Smooth muscle cell (in vitro differentiated cells): ENCODE measurements around the gene FAF1. TPM values are rescaled to one million over a fixed set of nuclear protein-coding genes. Genes with fewer than 3 reads are reported as not detected.

ENCODE experiments used
- DNase-seq: peaks from one replicate; lab custom pipeline; 2025; ENCODE audit not compliant: unreplicated experiment; lab: John Stamatoyannopoulos, UW
- H2AFZ ChIP-seq: fragments of 200-600 bp; sonication (generic); 2 replicates; pipeline ENCODE4 v1.6.0; 2016; ENCODE audit warnings: antibody characterized with exemption, low read depth, mild to moderate bottlenecking
- H3F3A ChIP-seq: fragments of 200-600 bp; sonication (generic); 2 replicates; pipeline ENCODE4 v1.6.0; 2017; ENCODE audit warnings: antibody characterized with exemption, low read depth
- H3K27ac ChIP-seq: fragments of 200-600 bp; sonication (generic); 2 replicates; pipeline ENCODE4 v1.5.1; 2016; ENCODE audit warnings: low read depth, mild to moderate bottlenecking
- H3K27me3 ChIP-seq: fragments of 200-600 bp; sonication (generic); 2 replicates; pipeline ENCODE4 v1.6.1; 2016; ENCODE audit warnings: low read depth, mild to moderate bottlenecking
- H3K36me3 ChIP-seq: fragments of 200-600 bp; sonication (generic); 2 replicates; pipeline ENCODE4 v1.5.1; 2016; ENCODE audit warnings: low read depth
- H3K4me1 ChIP-seq: fragments of 200-600 bp; sonication (generic); 2 replicates; pipeline ENCODE4 v1.5.1; 2016; ENCODE audit warnings: low read depth
- H3K4me2 ChIP-seq: fragments of 200-600 bp; sonication (generic); 2 replicates; pipeline ENCODE4 v1.6.0; 2016; ENCODE audit warnings: mild to moderate bottlenecking
- H3K4me3 ChIP-seq: fragments of 200-600 bp; sonication (generic); 2 replicates; pipeline ENCODE4 v1.5.1; 2016; ENCODE audit warnings: mild to moderate bottlenecking
- H3K79me2 ChIP-seq: fragments of 200-600 bp; sonication (generic); 2 replicates; pipeline ENCODE4 v1.6.0; 2016; ENCODE audit warnings: low read depth, mild to moderate bottlenecking
- H3K9ac ChIP-seq: fragments of 200-600 bp; sonication (generic); 2 replicates; pipeline ENCODE4 v1.6.0; 2016; ENCODE audit warnings: low read depth
- H3K9me3 ChIP-seq: fragments of 200-600 bp; sonication (generic); replicated peaks from 2 replicates; pipeline ENCODE4 v1.5.1; 2016; ENCODE audit warnings: low read depth
- H4K20me1 ChIP-seq: fragments of 200-600 bp; sonication (generic); 2 replicates; pipeline ENCODE4 v1.6.0; 2016; ENCODE audit warnings: low read depth
- WGBS: methylation state at CpG from one replicate; pipeline ENCODE4 v1.1.7; 2016; ENCODE audit warnings: low lambda C conversion rate; 5-methylcytosine and 5-hydroxymethylcytosine counted together
- polyA plus RNA-seq: library from polyadenylated mRNA; unstranded; fragments of >200 nt; fragmentation: Nextera tagmentation; extraction: Ambion mirVana; gene quantifications from 2 replicates; pipeline ENCODE4 v1.2.1, GENCODE V29; 2016
- total RNA-seq: library from RNA; depleted of rRNA; stranded (reverse); fragments of >200 nt; gene quantifications from 2 replicates; pipeline ENCODE4 v1.2.3, GENCODE V29; 2014
- TF ChIP-seq, protein P1 (sequence below): fragments of 200-600 bp; sonication (generic); IDR thresholded peaks from 2 replicates; pipeline ENCODE4 v1.5.1; 2017; ENCODE audit warnings: borderline replicate concordance, mild to moderate bottlenecking, antibody characterized with exemption; ENCODE audit not compliant: insufficient read depth, poor library complexity, severe bottlenecking

The FAF1 gene
- total and polyA plus RNA-seq, 2 experiments from 2014 or later: 51.5 to 51.6 TPM

DNA sequence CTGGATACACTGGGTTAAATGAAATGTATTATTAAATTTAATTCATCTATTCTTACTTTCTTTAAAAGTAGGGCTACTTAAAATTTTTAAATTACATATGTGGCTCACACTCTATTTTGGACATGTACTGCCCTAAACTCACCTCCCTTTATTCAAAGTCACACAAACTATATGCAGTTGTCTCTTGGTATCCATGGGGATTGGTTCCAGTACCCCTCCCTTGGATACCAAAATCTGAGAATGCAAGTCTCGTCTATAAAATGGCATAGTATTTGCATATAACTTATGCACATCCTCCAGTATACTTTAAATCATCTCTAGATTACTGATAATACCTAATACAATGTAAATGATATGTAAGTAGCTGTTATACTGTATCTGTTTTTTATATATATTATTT is 57.6 kb downstream of the FAF1 start:
- Histone ChIP-seq H3K79me2 (peaks cover 13% of the 10 kb centered on the region), H3K4me2 (no peak overlapping the region)

DNA sequence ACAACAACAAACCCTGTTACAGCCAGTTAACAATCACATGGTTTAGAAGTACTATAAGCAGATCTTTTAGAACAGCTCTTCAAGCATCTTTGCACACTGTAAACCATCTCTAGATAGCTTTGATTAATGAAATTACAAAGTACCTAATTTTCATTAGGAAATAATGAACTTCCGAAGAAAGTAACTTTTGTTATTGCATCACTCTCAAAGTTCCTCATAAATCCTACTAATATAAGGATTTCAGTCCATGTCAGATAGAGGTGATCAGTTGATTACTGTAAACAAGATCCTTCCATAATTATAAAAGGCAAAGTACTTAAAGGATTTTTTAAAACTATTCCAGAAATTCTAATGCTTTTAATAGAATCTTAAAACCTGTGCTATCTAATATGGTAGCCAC is 58.2 kb downstream of the FAF1 start:
- no peak overlapping the region for H2AFZ ChIP-seq
- peaks cover 25% of the 10 kb centered on the region for H4K20me1 ChIP-seq
- TF ChIP-seq, protein P1, sequence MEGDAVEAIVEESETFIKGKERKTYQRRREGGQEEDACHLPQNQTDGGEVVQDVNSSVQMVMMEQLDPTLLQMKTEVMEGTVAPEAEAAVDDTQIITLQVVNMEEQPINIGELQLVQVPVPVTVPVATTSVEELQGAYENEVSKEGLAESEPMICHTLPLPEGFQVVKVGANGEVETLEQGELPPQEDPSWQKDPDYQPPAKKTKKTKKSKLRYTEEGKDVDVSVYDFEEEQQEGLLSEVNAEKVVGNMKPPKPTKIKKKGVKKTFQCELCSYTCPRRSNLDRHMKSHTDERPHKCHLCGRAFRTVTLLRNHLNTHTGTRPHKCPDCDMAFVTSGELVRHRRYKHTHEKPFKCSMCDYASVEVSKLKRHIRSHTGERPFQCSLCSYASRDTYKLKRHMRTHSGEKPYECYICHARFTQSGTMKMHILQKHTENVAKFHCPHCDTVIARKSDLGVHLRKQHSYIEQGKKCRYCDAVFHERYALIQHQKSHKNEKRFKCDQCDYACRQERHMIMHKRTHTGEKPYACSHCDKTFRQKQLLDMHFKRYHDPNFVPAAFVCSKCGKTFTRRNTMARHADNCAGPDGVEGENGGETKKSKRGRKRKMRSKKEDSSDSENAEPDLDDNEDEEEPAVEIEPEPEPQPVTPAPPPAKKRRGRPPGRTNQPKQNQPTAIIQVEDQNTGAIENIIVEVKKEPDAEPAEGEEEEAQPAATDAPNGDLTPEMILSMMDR: no peak
- no peak overlapping the region for H3K4me2 ChIP-seq
- no peak overlapping the region for H3K4me3 ChIP-seq
- peaks cover 19% of the 10 kb centered on the region for H3K79me2 ChIP-seq
- no peak overlapping the region for H3K27ac ChIP-seq
- no peaks in the 10 kb centered on the region for H3K4me1 ChIP-seq
- 0% methylated on average over 1 of the region's 1 CpG for WGBS
- H3F3A ChIP-seq: no peaks in the 10 kb centered on the region
- no peak for DNase-seq
- H3K9me3 ChIP-seq: no peaks in the 10 kb centered on the region
- no peaks in the 10 kb centered on the region for H3K27me3 ChIP-seq
- H3K36me3 ChIP-seq: no peaks in the 10 kb centered on the region
- H3K9ac ChIP-seq: no peak overlapping the region

More for the DNA sequence above, 57.6 kb downstream of the FAF1 start:
- Histone ChIP-seq H3K27ac (no peak overlapping the region), H3K4me3 (no peak overlapping the region), H3K9ac (no peak overlapping the region), H3F3A (no peaks in the 10 kb centered on the region), H3K9me3 (no peaks in the 10 kb centered on the region), H3K36me3 (no peaks in the 10 kb centered on the region), H2AFZ (no peak overlapping the region), H3K4me1 (no peaks in the 10 kb centered on the region), H3K27me3 (no peaks in the 10 kb centered on the region), H4K20me1 (peaks cover 21% of the 10 kb centered on the region)
- TF ChIP-seq, protein P1: no peak
- WGBS: 94% methylated on average over 1 of the region's 1 CpG
- no peak for DNase-seq

DNA sequence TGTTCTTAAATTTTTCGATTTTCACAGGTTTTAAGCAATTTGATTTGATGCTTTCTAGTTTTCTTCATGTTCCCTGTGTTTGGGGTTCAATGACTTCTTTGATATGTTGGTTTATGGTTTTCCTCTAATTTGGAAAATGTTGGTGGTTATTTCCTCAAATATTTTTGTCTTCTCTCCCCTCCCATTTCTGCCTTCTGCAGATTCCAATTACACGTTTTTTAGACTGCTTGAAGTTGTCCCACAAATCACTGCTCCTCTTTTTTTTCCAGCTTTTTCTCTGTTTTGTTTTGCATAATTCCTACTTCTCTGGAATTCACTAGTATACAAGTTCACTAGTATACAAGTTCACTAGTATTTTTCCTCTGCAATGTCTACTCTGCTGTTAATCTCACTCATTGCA is 61.3 kb downstream of the FAF1 start:
- Histone ChIP-seq H3K79me2 (peaks cover 29% of the 10 kb centered on the region), H3K4me1 (no peaks in the 10 kb centered on the region), H3K4me3 (no peak overlapping the region), H3K27ac (no peak overlapping the region), H3K9me3 (no peaks in the 10 kb centered on the region), H2AFZ (no peak overlapping the region), H3F3A (no peaks in the 10 kb centered on the region), H3K4me2 (no peak overlapping the region), H3K36me3 (no peaks in the 10 kb centered on the region), H3K9ac (no peak overlapping the region), H3K27me3 (no peaks in the 10 kb centered on the region), H4K20me1 (peaks cover 36% of the 10 kb centered on the region)
- TF ChIP-seq, protein P1: no peak
- no peak for DNase-seq
- 86% methylated on average over 2 of the region's 2 CpGs for WGBS

DNA sequence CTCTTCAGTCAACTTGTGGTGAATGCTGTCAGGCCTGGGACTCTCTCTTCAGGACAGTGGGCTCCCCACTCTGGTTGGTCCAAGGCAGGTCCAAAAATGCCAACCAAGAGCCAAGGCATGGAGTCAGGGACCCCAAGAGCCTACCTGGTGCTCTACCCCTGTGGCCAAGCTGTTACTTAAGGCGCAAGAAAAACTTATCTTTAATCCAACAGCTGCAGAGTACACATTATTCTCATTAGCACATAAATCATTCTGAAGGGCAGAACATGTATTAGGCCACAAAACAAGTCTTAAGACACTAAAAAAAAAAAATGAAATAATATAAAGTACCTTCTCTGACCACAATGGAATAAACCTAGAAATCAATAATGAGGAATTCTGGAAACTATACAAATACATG is 65.7 kb downstream of the FAF1 start:
- DNase-seq: no peak
- no peak overlapping the region for H3K4me2 ChIP-seq
- H3K4me1 ChIP-seq: no peaks in the 10 kb centered on the region
- H3K36me3 ChIP-seq: no peaks in the 10 kb centered on the region
- no peak overlapping the region for H3K9ac ChIP-seq
- no peak overlapping the region for H2AFZ ChIP-seq
- H3K9me3 ChIP-seq: no peaks in the 10 kb centered on the region
- 95% methylated on average over 1 of the region's 1 CpG for WGBS
- peaks cover 25% of the 10 kb centered on the region for H4K20me1 ChIP-seq
- no peak overlapping the region for H3K27ac ChIP-seq
- H3F3A ChIP-seq: no peaks in the 10 kb centered on the region
- H3K27me3 ChIP-seq: no peaks in the 10 kb centered on the region
- TF ChIP-seq, protein P1: no peak
- no peak overlapping the region for H3K4me3 ChIP-seq
- H3K79me2 ChIP-seq: peaks cover 24% of the 10 kb centered on the region
